GM21390 (cell line): ENCODE data around the gene FAT1.

Experiments
- ATAC-seq: cut with Tn5 transposase; IDR thresholded peaks from one replicate; pipeline ENCODE4 v1.9.1; 2021; ENCODE audit not compliant: unreplicated experiment

Gene FAT1

DNA sequence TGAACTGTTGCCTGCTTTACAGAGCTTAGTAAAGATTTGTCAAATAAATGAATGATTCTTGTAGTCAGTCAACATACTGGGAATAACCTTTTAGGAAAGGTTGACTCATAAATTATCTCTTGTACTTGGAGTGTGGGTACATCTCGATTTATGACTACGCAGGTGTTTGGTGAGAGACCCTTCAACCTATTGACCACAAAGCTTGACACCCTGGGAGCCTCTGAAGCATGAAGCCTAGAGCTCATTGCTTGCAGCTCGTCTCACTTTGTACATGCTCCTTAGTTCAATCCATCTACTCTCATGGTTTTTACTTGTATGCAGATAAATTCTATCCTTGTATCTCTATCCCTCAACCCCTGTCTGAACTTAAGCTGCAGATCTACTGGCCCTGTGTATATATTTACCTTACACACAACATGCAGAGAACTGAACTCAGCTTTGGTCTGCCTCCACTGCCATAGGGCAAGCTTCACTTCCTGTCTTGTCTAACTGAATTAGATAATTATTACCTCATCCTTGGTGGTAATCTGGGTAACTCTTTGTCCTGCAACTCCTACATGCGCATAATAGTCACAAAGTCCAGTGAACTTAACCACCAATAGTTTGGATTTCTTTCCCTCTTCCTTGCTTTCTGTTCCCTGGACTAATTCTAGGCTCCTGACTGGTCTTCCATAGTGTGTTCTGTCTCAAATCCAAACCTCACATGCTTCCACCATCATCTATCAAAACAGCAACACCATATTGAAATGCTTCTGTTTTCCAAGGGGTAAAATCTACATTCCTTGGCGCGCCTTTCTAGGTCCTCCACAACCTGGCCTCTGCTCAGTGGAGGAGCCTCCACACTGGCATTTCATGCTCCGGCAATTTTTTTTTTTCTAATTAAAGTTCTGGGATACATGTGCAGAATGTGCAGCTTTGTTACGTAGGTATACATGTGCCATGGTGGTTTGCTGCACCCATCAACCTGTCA is 32.2 kb upstream of the FAT1 start:
- no peak for ATAC-seq

- no peak for ATAC-seq
Observed at GRCh38 chr4:186754976-186755375, 31.3 kb upstream of the FAT1 start.

- no peak for ATAC-seq
Observed at GRCh38 chr4:186752325-186752724, 28.7 kb upstream of the FAT1 start.

DNA sequence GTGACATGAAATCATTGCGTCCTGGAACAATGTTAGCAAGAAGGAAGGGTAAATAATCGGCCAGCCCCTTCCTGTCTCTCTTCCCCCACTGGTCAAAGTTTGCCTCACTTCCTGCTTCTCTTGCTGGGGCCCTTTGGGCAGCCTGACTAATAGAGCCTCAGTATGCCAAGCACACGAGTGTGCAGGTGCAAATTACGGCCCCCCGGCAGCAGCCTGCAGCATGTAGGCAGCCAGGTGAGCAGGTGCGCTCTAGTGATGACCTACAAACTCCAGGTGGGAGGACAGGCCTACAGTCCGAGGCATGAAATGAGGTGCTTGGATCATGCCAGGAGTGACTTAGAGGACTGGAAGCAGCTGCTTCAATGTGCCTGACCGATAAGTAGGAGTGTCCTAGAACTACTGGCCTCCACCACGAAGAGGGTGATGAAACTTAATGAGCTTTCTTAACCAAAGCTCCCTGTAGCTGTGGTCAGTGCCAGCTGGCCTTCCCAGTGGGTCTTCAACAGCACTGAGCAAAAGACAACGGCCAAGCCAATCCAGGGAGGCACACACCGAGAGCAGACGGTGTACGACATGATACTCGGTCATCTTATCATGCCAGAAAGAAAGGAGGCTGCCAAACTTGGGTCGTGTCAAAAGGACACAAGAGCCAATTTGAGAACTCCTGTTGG is 26.1 kb upstream of the FAT1 start:
- no peak for ATAC-seq

- ATAC-seq, result no peak
Observed at GRCh38 chr4:186746581-186746980, 22.9 kb upstream of the FAT1 start.

DNA sequence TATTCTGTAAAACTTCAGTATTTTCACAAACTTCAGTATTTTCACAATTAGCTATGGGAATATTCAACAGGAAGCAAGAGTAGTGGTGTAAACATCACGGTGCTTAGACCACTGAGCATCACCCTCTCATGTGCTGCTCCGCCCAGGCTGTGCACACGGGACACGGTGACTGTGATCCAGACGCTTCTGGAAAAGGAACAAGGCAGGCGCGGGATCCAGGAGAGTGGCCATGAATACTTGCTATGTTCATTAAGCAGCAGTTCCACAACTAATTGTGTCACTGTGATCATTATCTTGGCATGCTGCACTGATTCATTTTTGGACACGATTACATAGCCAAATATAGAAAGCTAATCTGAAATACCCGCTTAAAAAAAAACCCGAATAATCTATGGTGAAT is 19.6 kb upstream of the FAT1 start:
- no peak for ATAC-seq

- no peak for ATAC-seq
Observed at GRCh38 chr4:186740822-186741221, 17.2 kb upstream of the FAT1 start.

- ATAC-seq, result no peak
Observed at GRCh38 chr4:186739802-186740434, 16.3 kb upstream of the FAT1 start.

DNA sequence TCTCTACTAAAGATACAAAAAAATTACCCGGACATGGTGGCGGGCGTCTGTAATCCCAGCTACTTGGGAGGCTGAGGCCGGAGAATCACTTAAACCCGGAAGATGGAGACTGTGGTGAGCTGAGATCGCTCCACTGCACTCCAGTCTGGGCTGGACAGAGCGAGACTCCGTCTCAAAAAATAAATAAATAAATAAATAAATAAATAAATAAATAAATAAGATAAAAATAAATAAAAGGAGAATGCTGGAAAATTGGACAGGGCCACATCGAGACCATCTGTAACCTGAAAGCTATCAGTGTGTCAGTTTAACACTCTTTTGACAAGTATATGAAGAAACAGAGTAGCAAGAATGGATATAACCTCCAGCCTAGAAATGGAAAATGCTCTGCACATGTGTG is 15.7 kb upstream of the FAT1 start:
- ATAC-seq, result no peak

DNA sequence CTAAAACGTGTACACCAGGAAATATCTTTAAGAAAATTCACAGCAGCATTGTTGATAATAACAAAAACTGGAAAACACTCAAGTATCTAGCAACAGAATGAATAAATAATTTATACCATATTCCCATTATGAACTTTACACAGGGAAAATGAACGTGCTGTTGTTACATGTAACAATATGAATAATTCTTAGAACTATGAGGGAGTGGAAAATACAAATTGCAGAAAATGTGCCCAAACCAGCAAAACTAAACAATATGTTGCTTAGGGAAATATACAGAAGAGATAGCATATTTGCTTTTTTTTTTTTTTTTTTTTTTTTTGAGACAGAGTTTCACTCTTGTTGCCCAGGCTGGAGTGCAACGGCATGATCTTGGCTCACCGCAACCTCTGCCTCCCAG is 14.8 kb upstream of the FAT1 start:
- ATAC-seq, result no peak

DNA sequence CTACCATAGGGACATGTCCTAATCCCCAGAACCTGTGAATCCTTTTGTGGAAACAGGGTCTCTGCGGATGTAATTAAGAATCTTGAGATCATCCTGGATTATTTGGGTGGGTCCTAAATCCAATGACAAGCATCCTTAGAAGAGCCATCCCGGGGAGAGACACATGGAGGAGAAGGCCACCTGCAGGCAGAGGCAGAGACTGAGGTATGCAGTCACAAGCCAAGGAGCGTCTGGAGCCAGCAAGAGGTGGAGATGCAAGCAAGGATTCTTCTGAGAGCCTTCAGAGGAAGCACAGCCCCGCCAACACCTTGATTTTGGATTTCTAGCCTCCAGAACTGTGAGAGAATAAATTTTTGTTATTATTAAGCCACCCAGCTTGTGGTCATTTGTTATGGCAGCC is 13.8 kb upstream of the FAT1 start:
- no peak for ATAC-seq

DNA sequence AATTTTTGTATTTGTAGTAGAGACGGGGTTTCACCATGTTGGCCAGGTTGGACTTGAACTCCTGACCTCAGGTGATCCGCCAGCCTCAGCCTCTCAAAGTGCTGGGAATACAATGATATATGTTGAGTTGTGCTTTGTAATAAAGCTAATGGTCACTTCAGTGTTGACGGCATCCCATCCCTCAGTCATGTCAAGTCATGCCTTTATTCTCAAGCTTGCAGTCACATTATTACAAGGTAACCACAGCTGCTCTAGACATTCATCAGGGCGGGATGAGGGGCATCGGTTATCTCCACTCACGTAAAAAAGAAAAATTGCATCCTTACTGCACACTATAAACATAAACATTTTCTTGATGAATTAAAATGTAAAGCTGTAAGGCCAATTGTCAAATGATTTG is 12.8 kb upstream of the FAT1 start:
- ATAC-seq, result no peak

DNA sequence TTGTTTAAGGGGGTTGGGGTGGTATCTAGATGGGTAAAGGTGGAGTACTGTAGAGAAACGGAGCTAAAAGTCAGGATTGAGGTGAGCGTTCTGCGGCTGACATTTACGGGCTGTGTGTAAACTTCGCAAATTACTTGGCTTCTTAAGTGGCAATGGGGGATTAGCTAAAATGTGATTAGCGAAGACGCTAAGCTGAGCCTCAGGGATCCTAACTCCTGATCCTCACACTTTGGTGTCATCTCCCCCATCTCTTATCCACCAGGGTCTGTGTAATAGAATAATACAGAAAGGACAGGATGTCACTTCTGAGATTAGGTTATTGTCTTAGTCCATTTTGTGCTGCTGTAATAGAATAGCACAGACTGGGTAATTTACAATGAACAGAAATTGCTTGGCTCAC is 10.6 kb upstream of the FAT1 start:
- no peak for ATAC-seq

GRCh38 chr4:186733778-186734177 is 10.1 kb upstream of the FAT1 start:
- no peak for ATAC-seq

GRCh38 chr4:186730621-186731020 is 7.0 kb upstream of the FAT1 start:
- ATAC-seq, result no peak

DNA sequence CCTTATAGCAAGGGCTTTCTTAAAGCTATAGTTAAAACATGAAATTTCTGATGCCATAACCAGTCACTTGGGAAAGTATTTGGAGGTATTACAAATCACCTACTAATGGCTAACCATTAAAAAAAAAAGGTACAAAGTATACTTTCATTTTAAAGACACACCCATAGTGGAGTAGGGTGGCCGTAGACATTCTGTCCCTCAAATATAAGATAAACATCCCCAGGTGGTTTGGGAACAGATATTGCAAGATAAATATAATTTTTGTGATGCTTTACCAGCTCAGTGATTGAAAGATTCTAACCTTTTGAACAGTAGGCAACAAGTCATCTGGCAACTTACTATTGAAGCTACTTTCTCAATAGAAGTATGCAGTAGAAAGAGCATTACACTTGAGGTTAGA is 6.2 kb upstream of the FAT1 start:
- no peak for ATAC-seq

DNA sequence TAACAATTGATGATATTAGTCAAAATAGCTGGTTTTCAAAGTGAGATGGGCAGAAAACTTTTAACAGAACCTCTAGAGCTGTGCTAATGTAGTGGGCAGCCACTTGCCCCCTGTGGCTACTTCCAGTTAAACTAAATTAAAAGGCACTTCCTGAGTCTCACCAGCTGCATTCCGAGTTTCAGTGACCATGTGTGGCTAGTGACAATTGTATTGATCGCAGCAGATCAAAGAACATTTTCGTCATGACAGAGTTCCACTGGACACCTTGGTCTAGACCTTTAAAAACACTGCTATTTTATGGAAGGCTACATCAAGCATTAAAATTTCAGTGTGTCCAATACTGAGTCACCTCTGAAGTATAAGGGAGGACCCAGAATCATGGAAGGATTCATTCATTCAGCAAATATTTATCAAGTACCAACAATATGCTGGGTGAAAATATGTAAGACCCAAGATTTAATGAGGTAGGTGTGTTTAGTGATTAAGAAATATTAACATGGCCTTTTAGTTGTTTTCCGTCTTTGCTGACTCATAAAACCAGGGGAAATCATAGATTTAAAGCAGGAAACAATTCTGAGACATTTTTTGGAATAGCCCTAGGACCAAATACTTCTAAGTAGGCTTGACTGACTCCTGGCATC is 5.1 kb upstream of the FAT1 start:
- ATAC-seq, result no peak

GRCh38 chr4:186727977-186728519 is 4.4 kb upstream of the FAT1 start:
- ATAC-seq, result no peak

DNA sequence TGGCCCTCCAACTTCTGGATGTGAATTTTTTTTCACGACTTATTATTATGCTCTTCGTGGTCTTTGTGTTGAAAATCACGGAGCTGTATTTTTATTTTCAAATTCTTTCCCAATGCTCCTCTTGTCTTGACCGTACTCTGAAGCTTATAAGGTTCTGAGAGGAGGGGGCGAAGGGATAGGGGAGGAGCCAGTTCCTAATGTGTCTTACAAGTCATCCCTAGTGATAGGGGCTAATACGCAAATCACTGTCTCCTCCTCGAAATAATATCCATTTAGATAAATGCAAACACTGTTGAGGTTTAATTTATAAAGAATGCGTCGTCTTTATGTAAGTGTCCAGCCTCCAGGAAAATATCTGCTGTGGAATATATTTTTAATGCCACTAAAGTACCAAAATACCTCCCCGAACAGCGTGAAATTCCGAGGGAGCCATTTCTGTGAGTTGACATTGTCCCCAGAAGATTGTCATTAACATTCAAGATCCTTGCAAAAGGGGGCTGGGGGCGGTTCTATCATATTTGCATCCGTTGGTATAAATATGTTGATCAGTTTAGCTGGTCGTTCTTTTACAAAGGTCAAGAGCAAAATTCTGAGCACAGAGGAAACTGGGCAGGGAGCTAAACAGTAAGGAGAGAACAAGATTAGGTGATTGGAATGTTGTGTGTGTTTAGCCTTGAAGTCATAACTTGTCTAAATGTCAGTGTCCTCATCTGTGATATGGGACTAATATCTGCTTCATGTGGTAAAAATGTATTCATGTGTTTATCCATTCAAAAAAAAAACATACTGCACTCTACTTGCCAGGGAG is 3.7 kb upstream of the FAT1 start:
- no peak for ATAC-seq

DNA sequence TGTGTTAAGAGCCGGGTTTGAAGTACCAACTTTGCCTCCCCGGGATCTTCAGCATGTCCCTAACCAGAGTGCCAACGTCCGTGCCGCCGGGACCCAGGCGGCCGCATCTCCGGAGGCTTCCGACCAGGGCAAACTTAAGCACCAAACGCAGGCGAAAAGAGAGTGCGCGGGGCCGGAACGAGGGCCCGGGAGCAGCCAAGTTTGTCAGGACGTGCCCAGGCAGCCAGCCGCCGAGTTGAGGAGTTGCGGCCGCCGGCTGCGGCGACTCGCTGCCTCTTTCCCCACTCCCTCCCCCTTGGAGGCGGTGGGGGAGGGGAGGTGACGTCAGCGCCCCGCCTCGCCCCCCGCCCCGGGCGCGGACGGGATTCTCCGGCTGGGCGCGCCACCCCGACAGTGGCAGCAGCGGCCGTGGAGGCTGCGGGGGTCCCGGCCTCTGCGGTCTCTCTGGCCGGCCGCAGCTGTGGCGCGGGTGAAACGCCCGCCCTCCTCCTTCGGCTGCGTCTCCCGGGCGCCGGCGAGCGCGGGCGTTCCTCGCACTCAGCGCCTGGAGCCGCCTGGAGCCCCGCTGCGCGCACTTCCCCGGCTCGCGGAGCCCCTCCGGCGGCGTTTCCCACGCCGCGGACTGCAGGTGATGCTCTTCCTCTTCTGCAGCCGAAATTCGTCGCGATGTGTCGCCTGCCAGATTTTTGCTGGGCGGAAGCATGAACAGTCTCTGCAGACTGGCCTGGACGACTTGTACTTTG is 2.9 kb upstream of the FAT1 start:
- ATAC-seq, result no peak
